HepG2 (cell line): ENCODE results near the gene VGF. TPM values are rescaled to one million over a fixed set of nuclear protein-coding genes. Genes with fewer than 3 reads are reported as not detected.
A peak's percentile ranks its signal among the peaks of the same experiment; 100 is the strongest.
"Not testable (repeated sequence)": the region's sequence is repeated elsewhere in the genome, so short reads cannot be mapped to it uniquely, and the experiment has no call there.

Source experiments
- ATAC-seq: fragments of 200-7000 bp; cut with Tn5 transposase; 3 replicates; pipeline ENCODE4 v1.9.1; 2020; ENCODE audit warnings: mild to moderate bottlenecking, moderate library complexity
- BruUV-seq: library from RNA; stranded (reverse); fragments of 400-500 nt; replicated peaks from 2 replicates; lab custom pipeline; 2021; lab: Mats Ljungman, UMichigan
- CTCF ChIA-PET: fragments of 300-600 bp; formaldehyde crosslinking; extraction: SDS; loops from one replicate; lab custom pipeline; 2021; ENCODE audit warnings: low total read pairs, inconsistent platforms, low intra/inter-chr PET ratio; lab: Yijun Ruan, JAX
- POLR2A ChIA-PET: fragments of 350-600 bp; sonication (Branson Sonifier 250); formaldehyde crosslinking; loops from one replicate; lab custom pipeline; 2020; ENCODE audit warnings: antibody characterized with exemption, inconsistent platforms; lab: Yijun Ruan, JAX
- DNase-seq: peaks from one replicate; pipeline ENCODE4 v3.0.0-alpha.2; 2015; ENCODE audit warnings: low spot score
- FAIRE-seq: peaks from 3 replicates; lab custom pipeline; 2011; peaks lifted over from hg19 to GRCh38; lab: Jason Lieb, UNC
- H2AFZ ChIP-seq: one replicate; pipeline ENCODE4 v1.6.1; 2011; ENCODE audit warnings: low read length, inconsistent platforms
- H3K27ac ChIP-seq: fragments of 300-600 bp; 3 replicates; pipeline ENCODE4 v1.8.0; 2011; ENCODE audit warnings: mixed run types, mild to moderate bottlenecking, mixed read lengths, low read length, inconsistent platforms; ENCODE audit not compliant: insufficient read depth; ENCODE audit errors: extremely low read length
- H3K27me3 ChIP-seq, 2 experiments: fragments of 200-600 bp in 1 of 2; 2 replicates in 1 of 2; 3 replicates in 1 of 2; pipeline versions ENCODE4 v1.6.0 to v1.8.0; 2011; ENCODE audit warnings: low read length in 2 of 2, mild to moderate bottlenecking in 2 of 2, moderate library complexity in 2 of 2, inconsistent platforms in 1 of 2; ENCODE audit not compliant: insufficient read depth in 2 of 2, control insufficient read depth in 1 of 2
- H3K36me3 ChIP-seq, 2 experiments: fragments of 200-600 bp in 1 of 2; replicated peaks in 1 of 2; 2 replicates in 1 of 2; 3 replicates in 1 of 2; pipeline versions ENCODE4 v1.5.1 to v1.8.0; 2011; ENCODE audit warnings: low read length in 2 of 2, inconsistent platforms in 1 of 2; ENCODE audit not compliant: insufficient read depth in 2 of 2, control insufficient read depth in 1 of 2
- H3K4me1 ChIP-seq: 2 replicates; pipeline ENCODE4 v1.5.1; 2012; ENCODE audit warnings: low read length, inconsistent platforms; ENCODE audit not compliant: insufficient read depth
- H3K4me2 ChIP-seq: 2 replicates; pipeline ENCODE4 v1.6.0; 2011; ENCODE audit warnings: low read depth, low read length, inconsistent platforms
- H3K4me3 ChIP-seq, 3 experiments: fragments of 200-600 bp in 1 of 3; sonication (generic), shearing (Covaris generic) in 1 of 3; replicated peaks in 1 of 3; 2 replicates each; pipeline ENCODE4 v1.5.1; 2011 to 2016; ENCODE audit warnings: low read length in 3 of 3, inconsistent platforms in 2 of 3, low read depth in 2 of 3, mild to moderate bottlenecking in 2 of 3, control low read depth in 1 of 3, mixed read lengths in 1 of 3; ENCODE audit not compliant: insufficient read depth in 1 of 3
- H3K79me2 ChIP-seq: one replicate; pipeline ENCODE4 v1.6.1; 2011; ENCODE audit warnings: low read length, inconsistent platforms; ENCODE audit not compliant: insufficient read depth
- H3K9ac ChIP-seq: 2 replicates; pipeline ENCODE4 v1.6.0; 2011; ENCODE audit warnings: mild to moderate bottlenecking, low read depth, low read length, inconsistent platforms; ENCODE audit not compliant: insufficient read depth
- H3K9me3 ChIP-seq: 2 replicates; pipeline ENCODE4 v1.5.1; 2012; ENCODE audit warnings: mild to moderate bottlenecking, low read length
- H4K20me1 ChIP-seq: 2 replicates; pipeline ENCODE4 v1.6.0; 2011; ENCODE audit warnings: inconsistent platforms, mild to moderate bottlenecking, low read length, moderate library complexity; ENCODE audit not compliant: insufficient read depth
- AGO1 ChIP-seq: fragments of 200-400 bp; formaldehyde crosslinking; IDR thresholded peaks from 2 replicates; pipeline ENCODE4 v1.6.1; 2017; ENCODE audit warnings: mild to moderate bottlenecking, low read depth, low read length, moderate library complexity; ENCODE audit not compliant: poor library complexity, severe bottlenecking
- AGO2 ChIP-seq: fragments of 200-400 bp; formaldehyde crosslinking; optimal IDR thresholded peaks from 2 replicates; pipeline ENCODE3; 2017; ENCODE audit warnings: mild to moderate bottlenecking, low read depth, low read length, moderate library complexity
- HOXA3 ChIP-seq: sonication (generic); formaldehyde crosslinking; IDR thresholded peaks from 2 replicates; pipeline ENCODE4 v1.5.0; 2020; ENCODE audit warnings: missing genetic modification reagents
- NR1H2 ChIP-seq: sonication (generic); formaldehyde crosslinking; IDR thresholded peaks from 2 replicates; pipeline ENCODE4 v1.8.1; 2022; ENCODE audit warnings: low read depth, missing genetic modification reagents, borderline replicate concordance
- PAF1 ChIP-seq: IDR thresholded peaks from 2 replicates; pipeline ENCODE4 v1.6.1; 2016; ENCODE audit warnings: missing genetic modification reagents, missing compliant biosample characterization
- POLR2G ChIP-seq: fragments of 200-400 bp; formaldehyde crosslinking; IDR thresholded peaks from 2 replicates; pipeline ENCODE4 v1.6.1; 2018; ENCODE audit warnings: mild to moderate bottlenecking, low read depth, low read length, moderate library complexity
- RBFOX2 ChIP-seq: fragments of 200-400 bp; formaldehyde crosslinking; IDR thresholded peaks from 2 replicates; pipeline ENCODE4 v1.6.1; 2017; ENCODE audit warnings: low read depth, mild to moderate bottlenecking, low read length
- RBM39 ChIP-seq: fragments of 200-400 bp; formaldehyde crosslinking; IDR thresholded peaks from one replicate; pipeline ENCODE4 v1.6.1; 2018; ENCODE audit warnings: antibody characterized with exemption, mild to moderate bottlenecking, low read depth, low read length; ENCODE audit not compliant: poor library complexity, severe bottlenecking
- RELA ChIP-seq: sonication (generic); formaldehyde crosslinking; IDR thresholded peaks from 2 replicates; pipeline ENCODE4 v1.4.0; 2020; ENCODE audit warnings: missing genetic modification reagents
- RFXANK ChIP-seq: IDR thresholded peaks from 2 replicates; pipeline ENCODE4 v1.6.1; 2016
- SP4 ChIP-seq: sonication (generic); formaldehyde crosslinking; IDR thresholded peaks from 2 replicates; pipeline ENCODE4 v1.8.1; 2023; ENCODE audit warnings: mild to moderate bottlenecking, missing genetic modification reagents
- ZBTB7B ChIP-seq: sonication (generic); formaldehyde crosslinking; IDR thresholded peaks from 2 replicates; pipeline ENCODE4 v1.4.0; 2020; ENCODE audit warnings: missing genetic modification reagents
- ZNF629 ChIP-seq: sonication (generic); formaldehyde crosslinking; conservative IDR thresholded peaks from 2 replicates; pipeline ENCODE4 v1.5.0; 2020; ENCODE audit warnings: missing genetic modification reagents
- WGBS: methylation state at CpG from one replicate; pipeline ENCODE4 v1.1.6; 2017; ENCODE audit warnings: low lambda C conversion rate; 5-methylcytosine and 5-hydroxymethylcytosine counted together
- in situ Hi-C: cut with HindIII; loops from 2 replicates; pipeline ENCODE4 v1.10.0; 2017; ENCODE audit warnings: low pct_unique_long_range_greater_than_20kb; ENCODE audit not compliant: extremely low pct_ligation_motif_present
- intact Hi-C: fragments of 100-400 bp; cut with micrococcal nuclease; formaldehyde crosslinking; loops from one replicate; pipeline ENCODE4 v1.10.0; 2022; ENCODE audit not compliant: unreplicated experiment
- polyA plus RNA-seq, 8 experiments: library from polyadenylated mRNA; depleted of rRNA in 3 of 8; stranded (reverse) in 7 of 8; unstranded in 1 of 8; fragments of >200 nt; fragmentation: Illumina TruSeq in 4 of 8; extraction: Trizol in 4 of 8; gene quantifications; 2 replicates each; pipeline versions ENCODE4 v1.2.1 to v1.2.3, GENCODE V29; 2011 to 2016; ENCODE audit warnings: low read depth in 4 of 8, missing spikeins in 1 of 8, mixed read lengths in 1 of 8; ENCODE audit not compliant: insufficient read depth in 1 of 8
- total RNA-seq, 5 experiments: library from RNA; depleted of rRNA; stranded (reverse); fragments of >200 nt; fragmentation: Illumina TruSeq; extraction: Trizol; gene quantifications; 2 replicates each; pipeline ENCODE4 v1.2.3, GENCODE V29; 2016; ENCODE audit warnings: low read depth in 1 of 5

VGF gene
- total and polyA plus RNA-seq, 2 of the 13 experiments (the other 11 are each of a cell fraction or from before 2014, with no cell fraction given), result 0.12 to 0.46 TPM

- H3K4me3 ChIP-seq, result no peak overlapping the region
- TSS peak; percentile 11 for BruUV-seq
- in situ Hi-C loops, result no loop called here
- H3K4me2 ChIP-seq, result no peak overlapping the region
- no peak for TF ChIP-seq ZNF629
- 0 out of 2 replicates have a peak, but pooled peaks have one; percentile 18 for TF ChIP-seq SP4
- peak; percentile 61 for TF ChIP-seq RBM39
- TF ChIP-seq POLR2G, result peak; percentile 56
- 0 out of 2 replicates have a peak, but pooled peaks have one; percentile 8 for TF ChIP-seq ZBTB7B
- peak; percentile 91 for TF ChIP-seq AGO2
- 0 out of 2 replicates have a peak, but pooled peaks have one; percentile 12 for TF ChIP-seq PAF1 (CRISPR knock-in tag)
- TF ChIP-seq RELA, result no peak
- peak; percentile 60 for TF ChIP-seq AGO1
- no peak for TF ChIP-seq NR1H2 (CRISPR knock-in tag)
- TF ChIP-seq HOXA3 (CRISPR knock-in tag), result no peak
- peak; percentile 71 for TF ChIP-seq RBFOX2
- no peak for TF ChIP-seq RFXANK (CRISPR knock-in tag)
- TF ChIP-seq, all 625 proteins: peak for 8
- FAIRE-seq (no peak), ATAC-seq (no peak), DNase-seq (no peak)
- no peak overlapping the region for H3K9ac ChIP-seq
- no peak overlapping the region for H2AFZ ChIP-seq
- peaks cover 19% of the 10 kb centered on the region for H3K4me1 ChIP-seq
- H3K79me2 ChIP-seq, result no peaks in the 10 kb centered on the region
- no peaks in the 10 kb centered on the region for H3K27me3 ChIP-seq
- ChIA-PET POLR2A (interaction anchor here (0.6 to 11.6 kb wide), 4 partner anchors 9 to 93 kb away, joined by 3 to 202 read pairs (median 5); partner anchors contain the start of genes CLDN15, PLOD3 and ZNHIT1), CTCF (no interaction called here)
- H3K9me3 ChIP-seq, result no peaks in the 10 kb centered on the region
- H3K36me3 ChIP-seq, result peaks cover 11 to 19% of the 10 kb centered on the region in 2 experiments; a peak in 4 of 5 replicates
- WGBS, result 97% methylated on average over 32 of the region's 32 CpGs
- no peaks in the 10 kb centered on the region for H4K20me1 ChIP-seq
- H3K27ac ChIP-seq, result no peak overlapping the region
- intact Hi-C loops, result no loop called here
These were observed 40.7 kb upstream of the VGF start for GRCh38 chr7:101205901-101206664.

GRCh38 chr7:101203740-101204738, 38.7 kb upstream of the VGF start:
- DNase-seq, intact Hi-C loops, in situ Hi-C loops, H3K27me3 ChIP-seq, CTCF ChIA-PET, H3K27ac ChIP-seq, H3K9me3 ChIP-seq, H3K9ac ChIP-seq, H3K4me2 ChIP-seq, H2AFZ ChIP-seq, FAIRE-seq, ATAC-seq, H3K4me3 ChIP-seq, H4K20me1 ChIP-seq, BruUV-seq: not testable (repeated sequence)
- 93% methylated on average over 22 of the region's 22 CpGs for WGBS
- POLR2A ChIA-PET, result interaction anchor here (3.0 to 11.6 kb wide), 2 partner anchors 11 kb away, joined by 14 to 202 read pairs; partner anchors contain the start of genes PLOD3 and ZNHIT1
- Histone ChIP-seq H3K79me2 (peaks cover 12% of the 10 kb centered on the region), H3K36me3 (peaks cover 5 to 12% of the 10 kb centered on the region in 2 experiments; a peak in 3 of 5 replicates), H3K4me1 (peaks cover 28% of the 10 kb centered on the region)
